ENCODE data around the gene MACO1. TPM values are rescaled to one million over a fixed set of nuclear protein-coding genes. Genes with fewer than 3 reads are reported as not detected.
"Not testable (repeated sequence)": the region's sequence is repeated elsewhere in the genome, so short reads cannot be mapped to it uniquely, and the experiment has no call there.

Gene MACO1
- total and polyA plus RNA-seq, 2 of the 8 experiments (the other 6 are each of a cell fraction or from before 2014, with no cell fraction given) = 3.5 to 15.1 TPM

- TF ChIP-seq TAF7 (optimal IDR thresholded peaks at IDR 0.05; ENCODE audit: borderline replicate concordance, low read depth, low read length) = peak; percentile 55
- TF ChIP-seq MAX (IDR thresholded peaks at IDR 0.05) = peak; percentile 62
- no peak for TF ChIP-seq CBX8 (IDR thresholded peaks at IDR 0.05; ENCODE audit: borderline replicate concordance, low read depth, low read length)
- TF ChIP-seq SP4 (IDR thresholded peaks at IDR 0.05; ENCODE audit: low read length) = peak; percentile 81; the same call in 1 of the 2 replicates
- peak; percentile 53 for TF ChIP-seq TBP (IDR thresholded peaks at IDR 0.05; ENCODE audit: low read depth, low read length)
- peak; percentile 60; the same call in 1 of the 2 replicates for TF ChIP-seq BACH1 (IDR thresholded peaks at IDR 0.05; ENCODE audit: low read length)
Observed at GRCh38 chr1:25430073-25430966, at the start of gene MACO1 (continued).

GRCh38 chr1:25382543-25382942 lies 48.2 kb upstream of the MACO1 start:
- H3K4me2 ChIP-seq (ENCODE audit: insufficient read depth in 1 of 2, low read depth in 2 of 2, low read length in 2 of 2); H3K27me3 ChIP-seq (replicated peaks in 1 of 4; ENCODE audit: control insufficient read depth in 3 of 4, extremely low read depth in 1 of 4, insufficient read depth in 3 of 4, low read length in 3 of 4); H4K8ac ChIP-seq (ENCODE audit: extremely low read depth, insufficient read depth, low read length); H3K56ac ChIP-seq (replicated peaks; ENCODE audit: insufficient read length, low read depth, low read length); H3K79me2 ChIP-seq (ENCODE audit: control insufficient read depth in 1 of 2, insufficient read depth in 2 of 2, low read length in 2 of 2); H3K79me1 ChIP-seq (ENCODE audit: low read depth, low read length); H3K23me2 ChIP-seq (ENCODE audit: low read depth, low read length); DNase-seq (ENCODE audit: low read depth in 1 of 2, low spot score in 2 of 2); H3K4me3 ChIP-seq (ENCODE audit: extremely low read depth in 1 of 4, insufficient read depth in 2 of 4, low read depth in 3 of 4, low read length in 4 of 4); H3K14ac ChIP-seq (ENCODE audit: insufficient read length); H4K91ac ChIP-seq (replicated peaks; ENCODE audit: insufficient read length, low read length); H4K5ac ChIP-seq (ENCODE audit: insufficient read length, low read depth, low read length); H3K4ac ChIP-seq (replicated peaks; ENCODE audit: insufficient read length, low read depth, low read length); H2BK120ac ChIP-seq (replicated peaks; ENCODE audit: low read depth, low read length); H2BK15ac ChIP-seq (ENCODE audit: low read length); H3K23ac ChIP-seq (ENCODE audit: insufficient read length); H2BK20ac ChIP-seq (ENCODE audit: low read length); H3K36me3 ChIP-seq (ENCODE audit: control insufficient read depth in 2 of 4, insufficient read depth in 4 of 4, low read length in 3 of 4); POLR2A ChIA-PET (ENCODE audit: partially characterized antibody); FAIRE-seq; CTCF ChIA-PET (ENCODE audit: partially characterized antibody); H3K27ac ChIP-seq (ENCODE audit: low read depth, low read length); H2BK5ac ChIP-seq (ENCODE audit: low read depth, low read length); H3K18ac ChIP-seq (ENCODE audit: extremely low read depth, low read length); H2BK12ac ChIP-seq (ENCODE audit: low read depth, low read length); H3K4me1 ChIP-seq (replicated peaks in 1 of 4; ENCODE audit: control insufficient read depth in 3 of 4, insufficient read depth in 4 of 4, low read length in 3 of 4); H4K20me1 ChIP-seq (replicated peaks in 1 of 2; ENCODE audit: control insufficient read depth in 1 of 2, insufficient read depth in 2 of 2, low read length in 2 of 2); H2AFZ ChIP-seq (ENCODE audit: low read length); H3K9me3 ChIP-seq (ENCODE audit: insufficient read depth in 2 of 2, low read depth in 1 of 2, low read length in 1 of 2); H3K9ac ChIP-seq (replicated peaks in 1 of 4; ENCODE audit: extremely low read depth in 1 of 4, low read depth in 3 of 4, low read length in 3 of 4); H2AK5ac ChIP-seq (ENCODE audit: low read depth, low read length): not testable (repeated sequence)
- 75% methylated on average over 1 of the region's 1 CpG; no CpG with 5 or more reads in 1 of the 2 experiments for WGBS, 2 experiments (ENCODE audit: extremely low coverage in 1 of 2, insufficient coverage in 1 of 2, insufficient read length in 1 of 2, insufficient replicate concordance in 2 of 2, low coverage in 1 of 2, low lambda C conversion rate in 2 of 2, missing lambda C conversion rate in 1 of 2)
